ENCODE data around the gene ADK. TPM values are rescaled to one million over a fixed set of nuclear protein-coding genes. Genes with fewer than 3 reads are reported as not detected.

ADK gene
- total RNA-seq, 2 experiments from 2014 or later, result 26.4 to 31.1 TPM

DNA sequence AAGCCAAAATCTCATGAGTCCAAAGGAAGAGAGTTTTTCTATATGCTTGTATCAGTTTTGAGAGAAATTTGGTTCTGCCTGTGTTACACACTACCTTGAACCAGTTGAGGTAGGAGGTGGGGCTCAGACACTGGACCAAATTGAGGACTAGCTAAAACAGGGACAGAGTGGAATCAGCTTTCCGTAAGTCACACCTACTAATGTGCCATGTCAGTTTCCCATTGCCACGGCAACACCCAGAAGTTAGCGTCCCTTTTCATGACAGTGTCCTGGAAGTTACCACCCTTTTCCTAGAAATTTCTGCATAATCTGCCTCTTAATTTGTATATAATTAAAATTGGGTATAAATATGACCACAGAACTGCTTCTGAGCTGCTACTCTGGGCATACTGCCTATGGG, 9.0 kb downstream of the ADK start:
- TF ChIP-seq, protein P1, sequence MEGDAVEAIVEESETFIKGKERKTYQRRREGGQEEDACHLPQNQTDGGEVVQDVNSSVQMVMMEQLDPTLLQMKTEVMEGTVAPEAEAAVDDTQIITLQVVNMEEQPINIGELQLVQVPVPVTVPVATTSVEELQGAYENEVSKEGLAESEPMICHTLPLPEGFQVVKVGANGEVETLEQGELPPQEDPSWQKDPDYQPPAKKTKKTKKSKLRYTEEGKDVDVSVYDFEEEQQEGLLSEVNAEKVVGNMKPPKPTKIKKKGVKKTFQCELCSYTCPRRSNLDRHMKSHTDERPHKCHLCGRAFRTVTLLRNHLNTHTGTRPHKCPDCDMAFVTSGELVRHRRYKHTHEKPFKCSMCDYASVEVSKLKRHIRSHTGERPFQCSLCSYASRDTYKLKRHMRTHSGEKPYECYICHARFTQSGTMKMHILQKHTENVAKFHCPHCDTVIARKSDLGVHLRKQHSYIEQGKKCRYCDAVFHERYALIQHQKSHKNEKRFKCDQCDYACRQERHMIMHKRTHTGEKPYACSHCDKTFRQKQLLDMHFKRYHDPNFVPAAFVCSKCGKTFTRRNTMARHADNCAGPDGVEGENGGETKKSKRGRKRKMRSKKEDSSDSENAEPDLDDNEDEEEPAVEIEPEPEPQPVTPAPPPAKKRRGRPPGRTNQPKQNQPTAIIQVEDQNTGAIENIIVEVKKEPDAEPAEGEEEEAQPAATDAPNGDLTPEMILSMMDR (conservative IDR thresholded peaks at IDR 0.05; ENCODE audit: low read length), result no peak
- no peak for TF ChIP-seq EZH2phosphoT487 (IDR thresholded peaks at IDR 0.05; ENCODE audit: borderline replicate concordance, low read depth, low read length)
- no peak overlapping the region for H2AFZ ChIP-seq (ENCODE audit: low read length)
- peaks cover 31% of the 10 kb centered on the region for H3K4me1 ChIP-seq (ENCODE audit: insufficient read depth, low read length, poor library complexity, severe bottlenecking)
- no peak overlapping the region for H3K4me2 ChIP-seq (ENCODE audit: low read length)
- no TSS peak for BruUV-seq (replicated peaks)
- H3K36me3 ChIP-seq (ENCODE audit: insufficient read depth, low read length), result no peaks in the 10 kb centered on the region; the same call in 1 of the 2 replicates
- no peaks in the 10 kb centered on the region for H3K9me2 ChIP-seq (ENCODE audit: insufficient read depth, low read length)
- H4K20me1 ChIP-seq (ENCODE audit: insufficient read depth, low read length), result no peaks in the 10 kb centered on the region; the same call in 1 of the 2 replicates
- no peak overlapping the region for H3K4me3 ChIP-seq (ENCODE audit: low read depth, low read length, poor library complexity, severe bottlenecking)
- no peaks in the 10 kb centered on the region for H3K9me3 ChIP-seq (ENCODE audit: low read length)
- no peak overlapping the region for H3K27ac ChIP-seq (ENCODE audit: low read depth, low read length, poor library complexity, severe bottlenecking)
- intact Hi-C loops (cut with micrococcal nuclease; ENCODE audit: unreplicated experiment), result no loop called here
- ChIA-PET CTCF (ENCODE audit: unreplicated experiment) (no interaction called here), POLR2A (no interaction called here)
- H3K79me2 ChIP-seq (ENCODE audit: insufficient read depth, low read depth, low read length), result peaks cover 3% of the 10 kb centered on the region; the same call in 1 of the 2 replicates
- DNase-seq (ENCODE audit: low spot score), result no peak

DNA sequence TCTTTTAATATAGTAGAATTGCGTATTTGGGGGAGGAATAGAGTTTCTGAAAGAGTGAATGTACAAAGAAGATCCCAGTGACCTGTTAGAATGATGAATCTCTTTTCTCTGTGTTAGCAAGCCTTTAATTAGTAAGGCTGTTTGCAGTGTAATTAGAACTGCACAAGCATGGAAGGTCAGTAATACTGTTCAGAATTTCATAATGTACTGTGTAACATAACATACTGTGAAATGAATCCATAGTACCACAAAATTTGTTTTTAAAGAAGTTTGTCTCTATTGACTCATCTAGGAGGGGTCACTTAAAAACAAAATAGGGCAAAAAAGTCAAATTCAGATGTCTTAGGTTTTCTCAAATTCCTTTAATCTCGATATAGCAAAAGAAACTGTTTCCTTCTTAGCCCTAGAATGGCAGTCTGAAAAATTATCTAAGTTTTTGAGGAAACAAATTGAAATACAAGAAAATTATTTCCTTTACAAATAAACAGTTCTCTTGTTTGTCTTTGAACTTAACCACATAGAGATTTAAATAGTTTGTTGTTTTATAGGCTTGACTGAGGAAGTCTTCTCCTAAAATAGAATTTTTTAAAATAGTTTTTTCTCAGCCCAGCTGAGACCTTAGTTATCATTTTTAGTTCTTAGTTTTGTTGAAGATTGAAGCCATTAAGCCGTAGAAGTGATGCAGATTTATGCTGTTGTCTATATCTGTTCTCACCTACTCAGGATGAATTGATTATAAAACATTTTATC, 12.5 kb downstream of the ADK start:
- Histone ChIP-seq H2AFZ (ENCODE audit: low read length) (no peak overlapping the region), H3K9me3 (ENCODE audit: low read length) (no peaks in the 10 kb centered on the region), H3K4me2 (ENCODE audit: low read length) (peak overlapping the region; percentile 55), H3K79me2 (ENCODE audit: insufficient read depth, low read depth, low read length) (peaks cover 16% of the 10 kb centered on the region; the same call in 1 of the 2 replicates), H3K4me3 (ENCODE audit: low read depth, low read length, poor library complexity, severe bottlenecking) (no peak overlapping the region), H4K20me1 (ENCODE audit: insufficient read depth, low read length) (peaks cover 8% of the 10 kb centered on the region), H3K4me1 (ENCODE audit: insufficient read depth, low read length, poor library complexity, severe bottlenecking) (peaks cover 50% of the 10 kb centered on the region), H3K9me2 (ENCODE audit: insufficient read depth, low read length) (no peaks in the 10 kb centered on the region), H3K27ac (ENCODE audit: low read depth, low read length, poor library complexity, severe bottlenecking) (no peak overlapping the region), H3K36me3 (ENCODE audit: insufficient read depth, low read length) (no peaks in the 10 kb centered on the region; the same call in 1 of the 2 replicates)
- POLR2A ChIA-PET, result interaction anchor here (0.6 kb wide), 1 partner anchor 538 kb away, joined by 4 read pairs; no protein-coding TSS in a partner anchor
- TF ChIP-seq, protein P1 (conservative IDR thresholded peaks at IDR 0.05; ENCODE audit: low read length), result no peak
- TF ChIP-seq EZH2phosphoT487 (IDR thresholded peaks at IDR 0.05; ENCODE audit: borderline replicate concordance, low read depth, low read length), result no peak
- no TSS peak for BruUV-seq (replicated peaks)
- DNase-seq (ENCODE audit: low spot score), result no peak
- CTCF ChIA-PET (ENCODE audit: unreplicated experiment), result no interaction called here
- intact Hi-C loops (cut with micrococcal nuclease; ENCODE audit: unreplicated experiment), result no loop called here

Measured in OCI-LY7 (cell line).